HG02798 (cell line): ENCODE measurements around the gene ARHGEF1.

Source experiments
- ATAC-seq: cut with Tn5 transposase; IDR thresholded peaks from one replicate; pipeline ENCODE4 v1.9.1; 2021; ENCODE audit warnings: mild to moderate bottlenecking; ENCODE audit not compliant: unreplicated experiment, poor library complexity

Gene ARHGEF1

DNA sequence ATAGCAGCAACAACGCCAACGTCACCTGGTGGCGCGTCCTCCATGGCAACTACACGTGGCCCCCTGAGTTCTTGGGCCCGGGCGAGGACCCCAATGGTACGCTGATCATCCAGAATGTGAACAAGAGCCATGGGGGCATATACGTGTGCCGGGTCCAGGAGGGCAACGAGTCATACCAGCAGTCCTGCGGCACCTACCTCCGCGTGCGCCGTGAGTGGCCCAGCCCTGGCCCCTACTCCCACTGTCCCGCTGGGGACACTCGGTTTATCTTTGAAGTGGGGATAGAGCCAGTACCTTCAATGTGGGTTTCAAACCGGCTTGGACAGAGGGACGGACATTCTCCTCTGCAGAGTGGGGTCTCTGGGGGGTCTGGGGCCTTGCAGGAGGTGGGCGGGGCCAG, 3.9 kb upstream of the ARHGEF1 start:
- ATAC-seq: no peak

DNA sequence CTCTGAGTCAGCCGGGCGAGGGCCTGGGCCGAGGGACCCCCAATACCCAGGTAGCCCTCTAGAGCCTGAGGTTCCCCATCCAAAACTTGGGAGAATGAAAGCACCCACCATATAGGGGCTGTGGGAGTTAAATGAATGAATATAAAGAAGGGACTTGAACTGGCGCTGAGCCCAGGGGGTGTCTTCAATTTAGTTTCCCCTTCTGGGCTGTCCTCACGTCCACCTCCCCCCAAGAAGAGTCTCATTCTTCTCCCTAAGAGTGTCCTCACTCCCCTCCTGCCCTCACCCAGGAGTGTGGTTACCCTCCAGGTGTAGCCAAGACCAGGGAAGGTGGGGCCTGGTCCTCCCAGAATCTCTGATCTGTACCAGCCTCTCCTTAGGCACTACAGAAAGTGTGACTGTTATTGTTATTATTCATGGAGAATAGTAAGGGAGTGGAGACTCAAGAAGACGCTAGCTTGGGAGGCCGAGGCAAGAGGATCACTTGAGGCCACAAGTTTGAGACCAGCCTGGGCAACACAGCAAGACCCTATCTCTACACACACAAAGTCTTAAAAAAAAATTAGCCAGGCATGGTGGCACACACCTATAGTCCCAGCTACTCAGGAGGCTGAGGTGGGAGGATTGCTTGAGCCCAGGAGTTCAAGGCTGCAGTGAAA, 3.2 kb upstream of the ARHGEF1 start:
- no peak for ATAC-seq

DNA sequence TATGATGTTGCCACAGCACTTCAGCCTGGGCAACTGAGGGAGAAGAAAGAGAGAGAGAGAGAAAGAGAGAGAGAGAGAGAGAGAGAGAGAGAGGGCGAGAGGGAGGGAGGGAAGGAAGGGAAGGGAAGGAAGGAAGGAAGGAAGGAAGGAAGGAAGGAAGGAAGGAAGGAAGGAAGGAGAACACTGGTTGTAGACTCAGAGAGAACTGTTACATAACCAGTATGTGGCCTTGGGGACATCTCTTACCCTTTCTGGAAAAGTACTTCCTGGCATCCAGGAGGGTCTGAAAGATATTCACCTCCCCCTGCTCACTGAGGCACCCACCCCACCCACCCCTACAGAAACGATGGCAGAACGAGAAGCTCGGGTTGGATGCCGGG, 2.7 kb upstream of the ARHGEF1 start:
- ATAC-seq: no peak

DNA sequence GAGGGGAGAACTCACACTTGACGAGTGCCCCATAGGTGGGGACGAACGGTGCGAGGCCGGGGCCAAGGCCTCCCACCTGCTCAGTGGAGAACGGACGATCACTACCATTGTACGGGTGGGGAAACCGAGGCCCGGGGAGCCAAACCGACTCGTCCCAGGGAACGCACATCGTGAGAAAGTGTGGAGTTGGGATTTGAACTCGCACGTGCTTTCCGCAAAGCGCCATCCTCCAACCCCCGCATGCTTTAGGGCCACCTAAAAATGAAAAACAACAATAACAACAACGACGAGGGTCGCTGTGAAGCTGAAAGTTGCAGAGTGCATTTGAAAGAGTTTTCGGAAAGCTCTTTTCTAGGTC, 458 bp downstream of the ARHGEF1 start:
- ATAC-seq: no peak

DNA sequence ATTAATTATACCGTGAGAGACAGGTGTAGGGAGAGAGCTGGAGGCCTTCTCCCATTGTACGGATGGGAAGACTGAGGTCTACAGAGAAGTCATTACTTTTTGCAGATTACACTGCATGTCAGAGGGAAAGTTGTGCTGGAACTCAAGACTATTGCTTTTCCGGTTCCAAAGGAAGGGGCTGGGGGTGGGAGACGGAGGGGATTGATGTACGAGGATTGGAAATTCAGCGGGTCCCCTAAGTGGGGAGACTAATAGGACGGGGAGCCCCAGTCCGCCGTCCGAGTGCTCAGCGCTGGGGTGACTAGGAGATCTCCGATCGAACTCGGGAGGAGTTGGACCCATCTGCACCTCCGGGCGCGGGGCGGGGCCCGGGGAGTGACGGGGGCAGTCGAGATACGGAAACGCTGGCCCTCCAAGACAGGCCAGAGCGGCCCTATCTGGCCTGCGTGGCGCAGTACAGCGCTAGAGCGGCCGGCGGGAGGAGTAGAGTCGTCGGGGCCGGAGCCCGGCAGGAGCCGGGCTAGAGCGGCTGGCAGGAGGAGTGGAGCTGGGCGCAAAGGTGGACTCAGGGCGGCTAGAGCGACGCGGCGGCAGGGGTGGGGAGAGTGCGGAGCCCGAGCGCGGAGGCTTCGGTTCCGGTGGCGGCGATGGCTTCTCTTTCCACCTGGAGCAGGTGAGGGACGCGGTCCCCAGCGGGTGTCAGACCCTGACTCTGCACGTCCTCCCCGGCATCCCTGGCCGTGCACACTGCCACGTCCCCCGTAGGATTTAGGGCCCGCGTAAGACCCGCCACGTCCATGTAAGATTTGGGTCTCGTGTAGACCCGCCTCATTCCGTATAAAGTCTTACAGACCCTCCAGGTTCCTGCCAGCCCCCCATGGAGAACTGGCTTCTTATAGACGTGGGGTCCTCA, 1.1 kb downstream of the ARHGEF1 start:
- ATAC-seq: peak; percentile 83

DNA sequence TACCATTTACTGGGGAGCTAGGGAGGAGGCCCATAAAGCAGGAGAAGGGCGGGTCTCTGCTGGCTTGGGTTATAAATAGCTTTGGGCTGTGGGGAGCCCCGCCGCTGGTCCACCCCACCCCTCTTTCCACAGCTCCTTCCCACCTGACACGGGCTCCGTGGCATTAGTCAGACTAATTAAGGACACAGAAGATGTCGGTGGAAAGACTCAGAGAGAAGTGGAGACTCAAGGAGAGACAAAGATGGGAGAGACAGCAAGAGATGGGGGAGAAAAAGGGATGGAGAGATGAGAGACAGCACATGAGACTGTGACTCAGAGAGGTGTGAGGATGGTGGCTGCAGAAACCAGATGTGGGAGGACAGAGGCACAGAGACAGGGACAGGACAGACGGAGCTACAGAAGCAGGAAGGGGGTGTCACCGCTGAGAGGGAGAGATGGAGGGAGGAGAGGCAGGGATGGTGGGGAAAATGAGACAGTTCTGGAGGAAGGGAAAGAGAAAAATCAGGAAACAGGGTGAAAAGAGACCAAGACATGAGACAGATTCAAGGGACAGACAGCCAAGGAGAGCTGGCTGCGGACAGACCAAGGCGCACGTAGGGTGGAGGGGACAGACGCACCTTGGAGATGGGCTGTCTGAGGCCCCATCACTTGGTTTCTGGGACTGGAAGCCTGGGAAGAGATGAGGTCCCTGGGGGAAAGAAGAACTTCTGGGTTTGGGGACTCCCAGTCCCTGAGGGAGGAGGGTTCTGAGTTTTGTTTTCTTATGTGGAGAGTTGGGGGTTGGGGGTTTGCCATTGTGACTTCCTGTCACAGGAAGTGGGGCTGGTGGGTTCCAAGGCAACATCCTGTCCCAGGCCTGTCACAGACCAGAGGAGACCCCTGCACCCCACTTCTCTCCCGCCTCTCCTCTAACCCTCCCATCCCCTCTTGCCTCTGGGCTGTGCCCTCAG, 4.1 kb downstream of the ARHGEF1 start:
- no peak for ATAC-seq

DNA sequence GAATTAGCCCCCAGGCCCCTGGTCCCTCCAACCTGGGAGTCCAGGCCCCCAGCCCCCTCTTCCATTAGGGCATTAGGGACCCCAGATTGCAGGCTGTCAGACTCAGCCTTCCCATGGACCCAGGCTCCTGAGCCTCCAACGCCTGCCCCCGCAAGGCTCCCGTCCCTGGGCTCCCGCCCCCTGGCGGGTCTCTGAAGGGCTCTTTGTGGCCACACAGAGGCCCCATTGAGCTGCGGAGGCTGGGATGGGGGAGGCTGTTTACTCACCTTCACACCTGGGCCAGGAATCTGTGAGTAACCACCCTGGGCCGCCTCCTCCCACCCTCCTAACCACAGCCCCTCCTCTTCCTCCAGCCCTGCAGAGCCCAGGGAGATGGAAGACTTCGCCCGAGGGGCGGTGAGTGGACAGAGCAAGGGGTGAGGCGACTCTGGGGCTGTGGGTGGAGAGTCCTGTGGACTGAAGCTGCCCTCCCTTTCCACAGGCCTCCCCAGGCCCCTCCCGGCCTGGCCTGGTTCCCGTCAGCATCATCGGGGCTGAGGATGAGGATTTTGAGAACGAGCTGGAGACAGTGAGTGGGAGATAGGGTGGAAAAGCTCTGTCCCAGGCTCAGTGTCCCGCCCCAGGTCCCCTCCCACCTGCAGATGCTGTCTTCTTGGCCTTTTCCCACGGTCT, 4.9 kb downstream of the ARHGEF1 start:
- no peak for ATAC-seq

DNA sequence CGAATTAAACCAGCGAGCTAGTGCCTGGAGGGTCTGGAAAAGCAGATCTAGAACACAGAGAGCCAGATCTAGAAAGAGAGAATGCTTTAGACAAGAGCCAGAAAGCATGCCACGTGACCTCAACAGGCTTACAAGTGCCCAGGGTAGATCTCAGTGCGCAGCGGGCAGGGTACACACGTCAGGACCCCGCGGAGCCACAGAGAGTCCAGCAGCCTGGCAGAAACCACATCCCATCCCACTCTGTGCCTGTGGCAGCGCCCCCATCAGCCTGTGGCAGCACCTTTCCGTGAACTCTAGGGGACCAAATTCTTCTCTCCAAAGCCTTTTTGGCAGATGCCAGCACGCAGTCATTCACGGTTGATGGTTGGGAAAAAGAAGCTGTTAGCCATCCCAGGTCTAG, 5.9 kb downstream of the ARHGEF1 start:
- ATAC-seq: no peak

DNA sequence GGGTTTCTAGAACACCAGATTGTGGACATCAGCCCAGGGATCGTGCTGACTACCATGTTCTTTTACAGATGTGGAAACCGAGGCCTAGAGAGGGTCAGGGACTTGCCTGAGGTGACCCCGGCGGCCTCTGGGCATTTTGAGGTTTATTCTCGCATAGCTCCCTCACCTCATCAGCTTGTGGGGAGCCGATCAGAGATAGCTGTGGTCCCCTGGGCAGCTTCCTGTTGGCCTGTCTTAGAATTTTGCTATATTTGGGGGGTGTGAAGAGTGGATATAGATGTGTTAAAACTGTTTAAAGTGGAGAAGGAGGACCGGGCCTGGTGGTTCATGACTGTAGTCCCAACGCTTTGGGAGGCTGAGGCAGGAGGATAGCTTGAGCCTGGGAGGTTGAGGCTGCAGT, 6.9 kb downstream of the ARHGEF1 start:
- no peak for ATAC-seq

DNA sequence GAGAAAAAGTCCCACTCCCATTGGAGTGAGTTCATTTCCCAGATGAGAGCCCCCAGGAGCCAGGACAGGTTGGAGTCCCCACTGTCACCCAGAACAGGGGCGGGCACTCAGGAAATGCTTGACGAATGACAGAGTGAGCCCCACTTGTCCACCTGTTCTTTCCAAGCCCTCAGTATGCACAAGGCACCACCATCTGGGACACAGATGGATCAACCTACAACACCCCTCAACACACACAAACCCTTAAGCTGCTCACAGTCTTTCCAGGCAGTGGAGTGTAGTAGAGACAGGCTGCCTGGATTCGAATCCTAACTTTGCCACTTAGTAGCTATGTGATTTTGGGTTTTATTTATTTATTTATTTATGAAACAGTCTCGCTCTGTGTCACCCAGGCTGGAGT, 8.0 kb downstream of the ARHGEF1 start:
- no peak for ATAC-seq

DNA sequence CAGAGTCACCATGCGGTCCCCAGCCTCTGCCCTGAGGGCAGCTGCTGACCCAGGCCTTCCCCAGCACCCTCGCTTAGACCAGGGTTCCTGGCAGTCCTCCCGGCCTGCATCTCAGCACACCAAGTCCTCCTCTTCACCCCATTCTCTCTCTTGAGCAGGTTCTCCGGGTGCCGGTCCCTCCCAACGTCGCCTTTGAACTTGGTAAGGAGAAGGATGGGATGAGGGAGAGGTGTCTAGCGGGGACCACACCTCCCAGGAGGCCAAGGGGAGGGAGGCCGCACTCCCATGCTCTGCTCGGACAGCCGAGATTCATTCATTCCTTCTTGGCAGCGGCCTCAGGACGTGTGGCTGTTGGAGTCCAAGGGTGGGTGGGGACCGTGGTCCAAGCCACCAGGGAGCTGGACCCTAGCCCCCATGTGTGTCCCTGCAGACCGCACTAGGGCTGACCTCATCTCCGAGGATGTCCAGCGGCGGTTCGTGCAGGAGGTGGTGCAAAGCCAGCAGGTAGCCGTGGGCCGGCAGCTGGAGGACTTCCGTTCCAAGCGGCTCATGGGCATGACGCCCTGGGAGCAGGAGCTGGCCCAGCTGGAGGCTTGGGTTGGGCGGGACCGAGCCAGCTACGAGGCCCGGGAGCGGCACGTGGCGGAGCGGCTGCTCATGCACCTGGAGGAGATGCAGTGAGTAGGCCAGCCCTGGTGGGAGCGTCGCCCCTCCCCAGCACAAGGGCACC, 9.4 kb downstream of the ARHGEF1 start:
- no peak for ATAC-seq

DNA sequence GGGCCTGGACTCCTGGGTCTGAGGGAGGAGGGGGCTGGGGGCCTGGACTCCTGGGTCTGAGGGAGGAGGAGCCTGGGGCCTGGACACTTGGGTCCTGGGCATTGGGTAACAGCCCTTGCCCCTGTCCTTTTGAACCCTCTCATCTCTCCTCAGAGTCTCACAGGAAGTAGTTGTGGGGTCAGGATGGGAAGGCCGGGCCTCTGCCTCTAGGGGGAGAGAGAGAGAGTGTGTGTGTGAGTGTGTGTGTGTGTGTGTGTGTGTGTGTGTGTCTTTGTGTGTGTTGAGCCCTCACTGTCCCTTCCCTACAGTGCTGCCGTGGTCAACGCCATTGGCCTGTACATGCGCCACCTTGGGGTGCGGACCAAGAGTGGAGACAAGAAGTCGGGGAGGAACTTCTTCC, 10.9 kb downstream of the ARHGEF1 start:
- ATAC-seq: no peak

DNA sequence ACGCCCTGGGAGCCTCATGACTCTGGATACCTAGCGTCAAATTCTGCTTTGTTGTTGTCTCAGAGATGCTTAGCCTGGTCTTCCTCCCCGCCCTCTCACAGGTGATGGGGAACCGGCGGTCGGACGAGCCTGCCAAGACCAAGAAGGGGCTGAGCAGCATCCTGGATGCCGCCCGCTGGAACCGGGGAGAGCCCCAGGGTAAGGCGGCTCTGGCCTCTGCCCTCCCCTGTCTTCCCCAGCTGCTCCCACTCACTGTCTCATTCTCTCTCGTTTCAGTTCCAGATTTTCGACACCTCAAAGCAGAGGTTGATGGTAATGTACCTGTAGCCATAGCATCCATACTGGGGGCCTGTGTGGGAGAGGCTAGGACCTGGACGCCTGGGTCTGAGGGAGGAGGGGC, 11.4 kb downstream of the ARHGEF1 start:
- ATAC-seq: no peak

DNA sequence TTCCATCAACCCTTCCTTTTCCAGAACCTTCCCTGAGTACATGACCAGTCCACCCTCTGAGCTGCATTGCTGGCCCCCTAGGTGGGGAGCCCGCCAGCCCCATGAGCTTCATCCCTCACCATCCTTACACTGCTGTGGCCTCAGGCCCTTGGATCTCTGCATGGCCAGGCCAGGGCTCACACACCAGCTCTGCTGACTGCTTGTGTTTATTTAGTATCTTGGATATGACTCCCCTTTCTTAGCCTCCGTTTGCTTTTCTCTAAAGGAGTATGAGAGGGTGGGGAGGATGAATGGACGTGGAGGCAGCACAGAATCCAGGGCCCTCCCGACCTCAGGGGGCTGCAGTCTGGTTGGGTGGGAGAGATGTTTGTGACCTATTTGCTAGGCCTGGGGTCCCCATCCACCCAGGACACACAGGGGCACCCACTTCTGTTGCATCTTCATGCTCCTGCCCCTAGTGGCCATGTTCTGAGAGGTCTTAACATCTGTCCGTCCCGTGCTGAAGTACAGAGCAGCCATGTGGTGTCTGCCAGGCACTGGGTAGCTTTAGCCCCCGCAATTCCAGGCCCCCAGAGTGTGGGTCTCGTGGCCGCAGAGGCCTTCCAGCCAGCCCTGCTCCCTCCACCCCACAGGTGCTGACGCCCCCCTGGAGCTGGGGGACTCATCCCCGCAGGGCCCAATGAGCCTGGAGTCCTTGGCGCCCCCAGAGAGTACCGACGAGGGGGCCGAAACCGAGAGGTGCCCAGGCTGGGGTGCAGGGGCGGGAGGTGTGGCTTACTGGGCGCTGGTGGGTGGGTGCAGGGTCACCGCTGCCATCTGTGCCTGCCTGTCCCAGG, 13.0 kb downstream of the ARHGEF1 start:
- no peak for ATAC-seq

DNA sequence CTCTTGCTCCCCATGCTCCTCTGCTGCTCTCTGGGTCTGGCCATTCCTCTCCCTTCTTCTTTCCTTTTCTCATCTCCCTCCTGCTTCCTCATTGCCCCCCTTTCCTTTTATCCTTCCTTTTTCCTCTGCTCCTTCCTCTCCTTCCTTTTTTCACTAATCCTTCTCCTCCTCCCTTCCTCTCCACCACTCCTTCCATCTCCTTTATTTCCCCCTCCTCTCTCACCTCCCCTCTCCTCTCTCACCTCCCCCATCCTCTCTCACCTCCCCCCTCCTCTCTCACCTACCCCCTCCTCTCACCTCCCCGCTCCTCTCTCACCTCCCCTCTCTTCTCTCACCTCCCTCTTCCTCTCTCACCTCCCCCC, 13.6 kb downstream of the ARHGEF1 start:
- ATAC-seq: no peak

DNA sequence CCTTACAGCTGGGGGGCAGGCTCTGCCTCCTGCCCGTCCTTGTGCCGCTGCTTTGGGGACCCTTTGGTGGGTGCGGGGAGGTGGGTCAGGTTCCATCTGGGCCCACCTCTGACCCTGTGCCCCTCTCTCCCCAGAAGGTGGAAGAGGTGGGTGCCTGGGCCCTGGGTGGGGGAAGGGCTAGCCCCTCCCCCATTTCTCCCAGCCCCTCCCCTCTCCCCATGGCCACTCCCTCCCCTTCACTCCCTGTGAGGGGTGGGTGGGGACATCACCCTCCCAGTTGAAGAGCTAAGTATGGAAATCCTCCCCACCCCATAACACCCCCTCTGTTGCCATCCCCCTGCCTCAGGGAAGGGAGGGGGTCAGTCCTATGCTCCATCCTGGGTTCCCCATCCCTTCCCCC, 14.2 kb downstream of the ARHGEF1 start:
- no peak for ATAC-seq

DNA sequence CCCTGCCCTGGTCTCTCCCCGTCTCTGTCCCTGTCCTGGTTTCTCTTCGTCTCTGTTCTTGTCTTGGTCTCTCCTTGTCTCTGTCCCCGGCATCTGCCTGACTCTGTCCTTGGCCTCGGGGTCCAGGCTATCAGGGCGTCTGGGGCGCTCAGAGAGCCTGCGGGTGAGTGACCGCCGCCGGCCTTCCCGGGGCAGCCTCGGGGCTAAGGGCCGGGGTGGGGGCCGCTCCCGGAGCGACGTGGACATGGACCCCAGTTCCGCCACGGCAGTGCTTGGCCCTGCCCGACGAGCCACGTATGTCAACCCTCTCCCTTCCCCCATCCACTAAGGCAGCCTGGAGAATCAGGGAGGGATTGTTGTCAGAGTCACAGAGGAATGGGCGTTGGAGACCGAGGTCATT, 14.8 kb downstream of the ARHGEF1 start:
- ATAC-seq: no peak

DNA sequence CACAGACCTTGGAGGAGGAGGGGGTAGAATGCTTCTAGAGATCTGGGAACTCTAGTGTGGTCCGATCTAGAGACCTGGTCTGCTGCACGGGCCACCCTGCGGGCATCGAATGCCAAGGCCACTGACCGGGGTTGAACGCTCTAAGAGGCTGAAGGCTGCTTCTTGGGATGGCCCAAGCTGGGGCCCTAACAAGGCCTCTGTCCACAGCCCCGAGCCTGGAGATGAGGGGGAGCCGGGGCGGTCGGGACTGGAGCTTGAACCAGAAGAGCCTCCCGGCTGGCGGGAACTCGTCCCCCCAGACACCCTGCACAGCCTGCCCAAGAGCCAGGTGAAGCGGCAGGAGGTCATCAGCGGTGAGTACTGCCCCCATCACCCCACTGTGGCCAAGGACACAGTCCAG, 15.3 kb downstream of the ARHGEF1 start:
- no peak for ATAC-seq
